HepG2 (cell line): ENCODE measurements around the gene C1orf159. TPM values are rescaled to one million over a fixed set of nuclear protein-coding genes. Genes with fewer than 3 reads are reported as not detected.

Experiments used
- ATAC-seq: fragments of 200-7000 bp; cut with Tn5 transposase; 3 replicates; pipeline ENCODE4 v1.9.1; 2020; ENCODE audit warnings: mild to moderate bottlenecking, moderate library complexity
- Bru-seq: library from RNA; stranded (reverse); fragments of 400-500 nt; gene quantifications from one replicate; lab custom pipeline; 2021; lab: Mats Ljungman, UMichigan
- BruChase-seq, 2 experiments: library from RNA; stranded (reverse); fragments of 400-500 nt; gene quantifications; one replicate each; lab custom pipeline; 2021; lab: Mats Ljungman, UMichigan
- BruUV-seq: library from RNA; stranded (reverse); fragments of 400-500 nt; replicated peaks from 2 replicates; lab custom pipeline; 2021; lab: Mats Ljungman, UMichigan
- CTCF ChIA-PET: fragments of 300-600 bp; formaldehyde crosslinking; extraction: SDS; loops from one replicate; lab custom pipeline; 2021; ENCODE audit warnings: low total read pairs, inconsistent platforms, low intra/inter-chr PET ratio; lab: Yijun Ruan, JAX
- POLR2A ChIA-PET: fragments of 350-600 bp; sonication (Branson Sonifier 250); formaldehyde crosslinking; loops from one replicate; lab custom pipeline; 2020; ENCODE audit warnings: antibody characterized with exemption, inconsistent platforms; lab: Yijun Ruan, JAX
- DNase-seq: peaks from one replicate; pipeline ENCODE4 v3.0.0-alpha.2; 2015; ENCODE audit warnings: low spot score
- FAIRE-seq: peaks from 3 replicates; lab custom pipeline; 2011; peaks lifted over from hg19 to GRCh38; lab: Jason Lieb, UNC
- H2AFZ ChIP-seq: one replicate; pipeline ENCODE4 v1.6.1; 2011; ENCODE audit warnings: low read length, inconsistent platforms
- H3K27ac ChIP-seq: fragments of 300-600 bp; 3 replicates; pipeline ENCODE4 v1.8.0; 2011; ENCODE audit warnings: mixed run types, mild to moderate bottlenecking, mixed read lengths, low read length, inconsistent platforms; ENCODE audit not compliant: insufficient read depth; ENCODE audit errors: extremely low read length
- H3K27me3 ChIP-seq, 2 experiments: fragments of 200-600 bp in 1 of 2; 2 replicates in 1 of 2; 3 replicates in 1 of 2; pipeline versions ENCODE4 v1.6.0 to v1.8.0; 2011; ENCODE audit warnings: low read length in 2 of 2, mild to moderate bottlenecking in 2 of 2, moderate library complexity in 2 of 2, inconsistent platforms in 1 of 2; ENCODE audit not compliant: insufficient read depth in 2 of 2, control insufficient read depth in 1 of 2
- H3K36me3 ChIP-seq, 2 experiments: fragments of 200-600 bp in 1 of 2; replicated peaks in 1 of 2; 2 replicates in 1 of 2; 3 replicates in 1 of 2; pipeline versions ENCODE4 v1.5.1 to v1.8.0; 2011; ENCODE audit warnings: low read length in 2 of 2, inconsistent platforms in 1 of 2; ENCODE audit not compliant: insufficient read depth in 2 of 2, control insufficient read depth in 1 of 2
- H3K4me1 ChIP-seq: 2 replicates; pipeline ENCODE4 v1.5.1; 2012; ENCODE audit warnings: low read length, inconsistent platforms; ENCODE audit not compliant: insufficient read depth
- H3K4me2 ChIP-seq: 2 replicates; pipeline ENCODE4 v1.6.0; 2011; ENCODE audit warnings: low read depth, low read length, inconsistent platforms
- H3K4me3 ChIP-seq, 3 experiments: fragments of 200-600 bp in 1 of 3; sonication (generic), shearing (Covaris generic) in 1 of 3; replicated peaks in 1 of 3; 2 replicates each; pipeline ENCODE4 v1.5.1; 2011 to 2016; ENCODE audit warnings: low read length in 3 of 3, inconsistent platforms in 2 of 3, low read depth in 2 of 3, mild to moderate bottlenecking in 2 of 3, control low read depth in 1 of 3, mixed read lengths in 1 of 3; ENCODE audit not compliant: insufficient read depth in 1 of 3
- H3K79me2 ChIP-seq: one replicate; pipeline ENCODE4 v1.6.1; 2011; ENCODE audit warnings: low read length, inconsistent platforms; ENCODE audit not compliant: insufficient read depth
- H3K9ac ChIP-seq: 2 replicates; pipeline ENCODE4 v1.6.0; 2011; ENCODE audit warnings: mild to moderate bottlenecking, low read depth, low read length, inconsistent platforms; ENCODE audit not compliant: insufficient read depth
- H3K9me3 ChIP-seq: 2 replicates; pipeline ENCODE4 v1.5.1; 2012; ENCODE audit warnings: mild to moderate bottlenecking, low read length
- H4K20me1 ChIP-seq: 2 replicates; pipeline ENCODE4 v1.6.0; 2011; ENCODE audit warnings: inconsistent platforms, mild to moderate bottlenecking, low read length, moderate library complexity; ENCODE audit not compliant: insufficient read depth
- BORCS8-MEF2B ChIP-seq: sonication (generic); formaldehyde crosslinking; IDR thresholded peaks from 2 replicates; pipeline ENCODE4 v1.8.0; 2022; ENCODE audit warnings: mild to moderate bottlenecking, missing genetic modification reagents
- CBX1 ChIP-seq: IDR thresholded peaks from one replicate; pipeline ENCODE4 v1.6.1; 2016; ENCODE audit warnings: antibody characterized with exemption, low read depth
- ELF1 ChIP-seq: sonication (generic); formaldehyde crosslinking; IDR thresholded peaks from 2 replicates; pipeline ENCODE4 v1.4.0; 2020; ENCODE audit warnings: missing genetic modification reagents
- IRF2 ChIP-seq: IDR thresholded peaks from 2 replicates; pipeline ENCODE4 v1.6.1; 2018; ENCODE audit warnings: missing genetic modification reagents, missing compliant biosample characterization
- KLF13 ChIP-seq: sonication (generic); formaldehyde crosslinking; IDR thresholded peaks from 2 replicates; pipeline ENCODE4 v1.4.0; 2020; ENCODE audit warnings: mild to moderate bottlenecking, missing genetic modification reagents
- KMT2B ChIP-seq: IDR thresholded peaks from 2 replicates; pipeline ENCODE4 v1.6.1; 2016; ENCODE audit warnings: missing genetic modification reagents, missing compliant biosample characterization
- MAF1 ChIP-seq: sonication (generic); formaldehyde crosslinking; IDR thresholded peaks from 2 replicates; pipeline ENCODE4 v1.5.0; 2020; ENCODE audit warnings: missing genetic modification reagents, borderline replicate concordance
- MAFK ChIP-seq, 2 experiments: IDR thresholded peaks in 1 of 2; conservative IDR thresholded peaks in 1 of 2; 2 replicates each; pipeline ENCODE4 v1.6.1; 2011; ENCODE audit warnings: improper control_type of control experiment in 2 of 2, low read length in 2 of 2
- MYC ChIP-seq: sonication (generic); formaldehyde crosslinking; IDR thresholded peaks from 2 replicates; pipeline ENCODE4 v1.9.0; 2021; ENCODE audit warnings: missing genetic modification reagents, borderline replicate concordance
- NCOR1 ChIP-seq: fragments of 200-600 bp; sonication (generic); IDR thresholded peaks from 2 replicates; pipeline ENCODE4 v1.7.0; 2017; ENCODE audit warnings: antibody characterized with exemption, low read length, borderline replicate concordance
- PHF8 ChIP-seq: sonication (generic); formaldehyde crosslinking; IDR thresholded peaks from 2 replicates; pipeline ENCODE4 v1.5.0; 2020; ENCODE audit warnings: missing genetic modification reagents
- RBFOX2 ChIP-seq: fragments of 200-400 bp; formaldehyde crosslinking; IDR thresholded peaks from 2 replicates; pipeline ENCODE4 v1.6.1; 2017; ENCODE audit warnings: low read depth, mild to moderate bottlenecking, low read length
- TBL1XR1 ChIP-seq: fragments of 150-350 bp; IDR thresholded peaks from 2 replicates; pipeline ENCODE4 v1.6.1; 2014; ENCODE audit warnings: borderline replicate concordance, low read length; ENCODE audit not compliant: partially characterized antibody
- TBP ChIP-seq: sonication (generic); formaldehyde crosslinking; IDR thresholded peaks from 2 replicates; pipeline ENCODE4 v1.5.0; 2020; ENCODE audit warnings: missing genetic modification reagents
- ZNF180 ChIP-seq: sonication (generic); formaldehyde crosslinking; IDR thresholded peaks from 2 replicates; pipeline ENCODE4 v1.4.0; 2020; ENCODE audit warnings: low read depth, missing genetic modification reagents, borderline replicate concordance
- ZNF335 ChIP-seq: sonication (generic); formaldehyde crosslinking; IDR thresholded peaks from 2 replicates; pipeline ENCODE4 v1.4.0; 2020; ENCODE audit warnings: missing genetic modification reagents
- WGBS: methylation state at CpG from one replicate; pipeline ENCODE4 v1.1.6; 2017; ENCODE audit warnings: low lambda C conversion rate; 5-methylcytosine and 5-hydroxymethylcytosine counted together
- in situ Hi-C: cut with HindIII; loops from 2 replicates; pipeline ENCODE4 v1.10.0; 2017; ENCODE audit warnings: low pct_unique_long_range_greater_than_20kb; ENCODE audit not compliant: extremely low pct_ligation_motif_present
- intact Hi-C: fragments of 100-400 bp; cut with micrococcal nuclease; formaldehyde crosslinking; loops from one replicate; pipeline ENCODE4 v1.10.0; 2022; ENCODE audit not compliant: unreplicated experiment
- long read RNA-seq, 2 experiments: library from RNA in 1 of 2; library from polyadenylated mRNA in 1 of 2; stranded (forward) in 1 of 2; unstranded in 1 of 2; transcript quantifications; one replicate each; pipeline ENCODE4 v2.0.0, GENCODE V29; 2019 to 2022
- polyA minus RNA-seq, 3 experiments: library from RNA; depleted of rRNA, polyadenylated mRNA; stranded (reverse); fragments of >200 nt; gene quantifications; 2 replicates each; pipeline ENCODE4 v1.2.3, GENCODE V29; 2011; ENCODE audit warnings: low replicate concordance in 1 of 3
- polyA plus RNA-seq, 8 experiments: library from polyadenylated mRNA; depleted of rRNA in 3 of 8; stranded (reverse) in 7 of 8; unstranded in 1 of 8; fragments of >200 nt; fragmentation: Illumina TruSeq in 4 of 8; extraction: Trizol in 4 of 8; gene quantifications; 2 replicates each; pipeline versions ENCODE4 v1.2.1 to v1.2.3, GENCODE V29; 2011 to 2016; ENCODE audit warnings: low read depth in 4 of 8, missing spikeins in 1 of 8, mixed read lengths in 1 of 8; ENCODE audit not compliant: insufficient read depth in 1 of 8
- total RNA-seq, 5 experiments: library from RNA; depleted of rRNA; stranded (reverse); fragments of >200 nt; fragmentation: Illumina TruSeq; extraction: Trizol; gene quantifications; 2 replicates each; pipeline ENCODE4 v1.2.3, GENCODE V29; 2016; ENCODE audit warnings: low read depth in 1 of 5
- TF ChIP-seq, protein P1 (sequence below): sonication (generic); formaldehyde crosslinking; IDR thresholded peaks from 2 replicates; pipeline ENCODE4 v1.8.1; 2023; ENCODE audit warnings: mild to moderate bottlenecking, inconsistent platforms, moderate library complexity, missing genetic modification reagents, borderline replicate concordance

C1orf159 gene
- total RNA-seq (2016; rRNA removed; fragmentation: Illumina TruSeq; extraction: Trizol) (3.8 and 6.7 TPM in 2 replicates), polyA plus RNA-seq (2011; rRNA removed) (3.8 and 4.2 TPM in 2 replicates), polyA minus RNA-seq (2011; rRNA and poly(A)+ RNA removed; ENCODE audit: low replicate concordance) (2.9 and 5.6 TPM in 2 replicates), Bru-seq, nascent RNA (percentile 51 among the genes with signal in this experiment), BruChase-seq, experiment 1, labeled RNA remaining after a 6-hour chase (percentile 60 among the genes with signal in this experiment), BruChase-seq, experiment 2, labeled RNA remaining after a 2-hour chase (percentile 63 among the genes with signal in this experiment)
- 6.3 and 6.8 TPM in 2 replicates for total RNA-seq (2016; cell fraction: cytosol; rRNA removed; fragmentation: Illumina TruSeq; extraction: Trizol; ENCODE audit: low read depth)
- total RNA-seq (2016; cell fraction: insoluble cytoplasmic fraction; rRNA removed; fragmentation: Illumina TruSeq; extraction: Trizol) = 3.6 and 6.6 TPM in 2 replicates
- 7.4 and 7.9 TPM in 2 replicates for total RNA-seq (2016; cell fraction: membrane; rRNA removed; fragmentation: Illumina TruSeq; extraction: Trizol)
- 6.3 and 7.7 TPM in 2 replicates for total RNA-seq (2016; cell fraction: nucleus; rRNA removed; fragmentation: Illumina TruSeq; extraction: Trizol)
- 1.7 and 4.2 TPM in 2 replicates for polyA plus RNA-seq (2011; cell fraction: cytosol; rRNA removed)
- 22.9 and 35.9 TPM in 2 replicates for polyA plus RNA-seq (2011; cell fraction: nucleus; rRNA removed)
- 2.8 and 3.2 TPM in 2 replicates for polyA plus RNA-seq (2012)
- 4.7 and 6.0 TPM in 2 replicates for polyA plus RNA-seq (2016; cell fraction: cytosol; fragmentation: Illumina TruSeq; extraction: Trizol; ENCODE audit: low read depth)
- 3.5 and 4.0 TPM in 2 replicates for polyA plus RNA-seq (2016; cell fraction: insoluble cytoplasmic fraction; fragmentation: Illumina TruSeq; extraction: Trizol; ENCODE audit: low read depth)
- 7.0 and 8.1 TPM in 2 replicates for polyA plus RNA-seq (2016; cell fraction: membrane; fragmentation: Illumina TruSeq; extraction: Trizol; ENCODE audit: low read depth)
- 19.9 and 20.1 TPM in 2 replicates for polyA plus RNA-seq (2016; cell fraction: nucleus; fragmentation: Illumina TruSeq; extraction: Trizol; ENCODE audit: insufficient read depth, low read depth)
- polyA minus RNA-seq (2011; cell fraction: cytosol; rRNA and poly(A)+ RNA removed) = 2.1 and 2.2 TPM in 2 replicates
- polyA minus RNA-seq (2011; cell fraction: nucleus; rRNA and poly(A)+ RNA removed) = 3.7 and 4.5 TPM in 2 replicates
- long read RNA-seq, experiment 1, transcript C1orf159-205 (10 exons, 1,841 nt) = major isoform, 5 of 6 reads
- long read RNA-seq, experiment 1, partial matches to known transcripts = 0 of 6 reads
- long read RNA-seq, experiment 1, other reads (novel, unspliced or antisense) = 1 of 6 reads
- long read RNA-seq, experiment 2, partial matches to known transcripts = 2 of 9 reads
- long read RNA-seq, experiment 2, other reads (novel, unspliced or antisense) = 7 of 9 reads

DNA sequence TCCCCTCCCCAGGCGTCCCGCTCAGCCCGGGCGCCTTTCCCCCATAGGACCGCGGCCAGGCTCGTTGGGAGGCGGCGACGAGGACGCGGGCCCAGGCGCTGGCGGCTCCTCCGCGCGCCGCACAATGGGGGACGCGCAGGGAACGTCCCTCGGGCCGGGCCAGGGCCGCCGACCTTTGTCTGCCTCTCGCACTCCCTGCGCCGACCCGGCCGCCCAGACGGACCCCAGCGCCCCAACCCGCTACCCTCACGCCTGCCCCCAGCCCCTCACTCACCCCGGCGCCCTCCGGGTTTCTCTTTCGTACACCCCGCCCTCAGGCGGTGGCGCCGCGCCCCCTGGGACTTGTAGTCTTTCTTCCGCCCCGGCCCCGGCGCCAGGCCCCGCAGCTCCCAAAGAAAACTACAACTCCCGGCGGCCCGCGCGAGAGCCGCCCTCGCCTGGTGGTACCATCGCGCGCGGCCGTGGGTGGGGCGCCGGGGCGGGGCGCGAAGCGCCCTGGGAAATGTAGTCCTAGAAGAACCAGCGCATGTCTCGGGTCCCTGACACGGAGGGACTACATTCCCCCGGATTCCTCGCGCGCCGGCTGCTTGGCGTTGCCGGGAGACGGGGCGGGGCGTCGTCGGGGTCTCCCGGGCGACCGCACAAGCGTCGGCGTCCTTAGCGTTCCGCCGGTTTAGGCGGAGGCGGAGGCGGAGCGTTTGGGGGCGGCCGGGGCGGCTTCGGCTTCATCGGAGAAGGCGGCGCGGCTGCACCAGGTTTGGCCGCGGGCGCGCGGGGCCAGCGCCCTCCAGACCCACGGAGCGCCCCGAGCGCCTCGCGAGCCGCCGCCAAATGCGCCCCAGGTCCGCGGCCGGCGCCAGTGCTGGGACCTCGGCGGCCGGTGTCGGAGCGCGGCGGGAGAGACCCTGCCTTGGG, at the start of gene C1orf159:
C1orf159 (minus strand) TSS at position 304 of the 915 bp plus-strand sequence. CDS start 24,546 bp downstream, outside the sequence.
- in situ Hi-C loops (no loop called here), intact Hi-C loops (no loop called here)
- peaks cover 6% of the 10 kb centered on the region for H3K79me2 ChIP-seq
- FAIRE-seq (peak; percentile 60), ATAC-seq (peak; percentile 94), DNase-seq (peak; percentile 95)
- WGBS = under 1% methylated on average over 92 of the region's 128 CpGs
- no peaks in the 10 kb centered on the region for H4K20me1 ChIP-seq
- ChIA-PET POLR2A (interaction anchor here (0.7 to 1.9 kb wide), 4 partner anchors 9 to 928 kb away, joined by 3 to 9 read pairs (median 6); no protein-coding TSS in a partner anchor), CTCF (no interaction called here)
- H3K4me1 ChIP-seq = peaks cover 26% of the 10 kb centered on the region
- H3K27ac ChIP-seq = peak within 1 kb of the TSS; percentile 35
- H2AFZ ChIP-seq = no peak within 1 kb of the TSS
- H3K36me3 ChIP-seq = peaks cover 5 to 7% of the 10 kb centered on the region in 2 experiments; a peak in 3 of 5 replicates
- H3K9ac ChIP-seq = peak within 1 kb of the TSS; percentile 68
- peaks cover 10% of the 10 kb centered on the region for H3K9me3 ChIP-seq
- peak within 1 kb of the TSS; percentile 88 for H3K4me2 ChIP-seq
- BruUV-seq = no TSS peak
- H3K27me3 ChIP-seq = peaks cover 7 to 35% of the 10 kb centered on the region in 2 experiments; a peak in 4 of 5 replicates
- H3K4me3 ChIP-seq = peak within 1 kb of the TSS; percentile 72 to 83 (median 73)
- TF ChIP-seq MAF1 (CRISPR knock-in tag) (no peak), RBFOX2 (peak; percentile 64), IRF2 (CRISPR knock-in tag) (peak; percentile 95), CBX1 (no peak), MYC (CRISPR knock-in tag) (peak; percentile 64; the same call in 1 of the 2 replicates), ZNF335 (0 out of 2 replicates have a peak, but pooled peaks have one; percentile 52), BORCS8-MEF2B (CRISPR knock-in tag) (no peak; the same call in 1 of the 2 replicates), MAFK (conservative IDR thresholded peaks at IDR 0.05 in 1 of 2, IDR thresholded peaks at IDR 0.05 in 1 of 2; ENCODE audit: low read length in 2 of 2) (no peak), TBP (CRISPR knock-in tag) (peak; percentile 44; the same call in 1 of the 2 replicates), NCOR1 (peak; percentile 29; the same call in 1 of the 2 replicates), KLF13 (CRISPR knock-in tag) (no peak), ELF1 (CRISPR knock-in tag) (peak; percentile 63), ZNF180 (CRISPR knock-in tag) (peak; percentile 63; the same call in 1 of the 2 replicates), TBL1XR1 (peak; percentile 68), PHF8 (CRISPR knock-in tag) (peak; percentile 57), KMT2B (CRISPR knock-in tag) (0 out of 2 replicates have a peak, but pooled peaks have one; percentile 38)
- TF ChIP-seq, protein P1, sequence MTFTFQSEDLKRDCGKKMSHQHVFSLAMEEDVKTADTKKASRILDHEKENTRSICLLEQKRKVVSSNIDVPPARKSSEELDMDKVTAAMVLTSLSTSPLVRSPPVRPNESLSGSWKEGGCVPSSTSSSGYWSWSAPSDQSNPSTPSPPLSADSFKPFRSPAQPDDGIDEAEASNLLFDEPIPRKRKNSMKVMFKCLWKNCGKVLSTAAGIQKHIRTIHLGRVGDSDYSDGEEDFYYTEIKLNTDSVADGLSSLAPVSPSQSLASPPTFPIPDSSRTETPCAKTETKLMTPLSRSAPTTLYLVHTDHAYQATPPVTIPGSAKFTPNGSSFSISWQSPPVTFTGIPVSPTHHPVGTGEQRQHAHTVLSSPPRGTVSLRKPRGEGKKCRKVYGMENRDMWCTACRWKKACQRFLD (CRISPR knock-in tag) = peak; percentile 51; the same call in 1 of the 2 replicates
